ENCODE data around the gene EPB41L4B.

DNA sequence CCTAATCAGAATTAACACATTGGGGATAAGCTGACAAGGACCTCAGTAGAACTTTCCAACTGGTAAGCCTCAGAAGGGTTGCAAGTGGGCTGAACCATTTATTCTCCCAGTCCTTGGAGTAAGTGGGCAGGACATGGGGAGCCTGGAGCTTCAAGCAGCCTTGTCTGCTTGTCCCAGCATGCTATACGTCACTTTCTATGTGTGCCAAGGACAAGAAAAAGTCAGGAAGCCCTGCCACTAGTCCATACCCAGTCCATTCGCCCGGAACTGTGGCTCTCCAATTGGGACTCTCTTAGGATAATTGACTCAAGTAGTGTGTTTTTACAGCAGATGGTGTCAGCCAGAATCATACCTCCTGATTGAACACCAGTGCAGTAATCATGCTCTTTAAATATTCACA is 91.2 kb downstream of the EPB41L4B start:
- TF ChIP-seq POLR2A (IDR thresholded peaks at IDR 0.05) (no peak), POLR2AphosphoS5 (IDR thresholded peaks at IDR 0.05) (no peak)
- TF ChIP-seq, protein P1, sequence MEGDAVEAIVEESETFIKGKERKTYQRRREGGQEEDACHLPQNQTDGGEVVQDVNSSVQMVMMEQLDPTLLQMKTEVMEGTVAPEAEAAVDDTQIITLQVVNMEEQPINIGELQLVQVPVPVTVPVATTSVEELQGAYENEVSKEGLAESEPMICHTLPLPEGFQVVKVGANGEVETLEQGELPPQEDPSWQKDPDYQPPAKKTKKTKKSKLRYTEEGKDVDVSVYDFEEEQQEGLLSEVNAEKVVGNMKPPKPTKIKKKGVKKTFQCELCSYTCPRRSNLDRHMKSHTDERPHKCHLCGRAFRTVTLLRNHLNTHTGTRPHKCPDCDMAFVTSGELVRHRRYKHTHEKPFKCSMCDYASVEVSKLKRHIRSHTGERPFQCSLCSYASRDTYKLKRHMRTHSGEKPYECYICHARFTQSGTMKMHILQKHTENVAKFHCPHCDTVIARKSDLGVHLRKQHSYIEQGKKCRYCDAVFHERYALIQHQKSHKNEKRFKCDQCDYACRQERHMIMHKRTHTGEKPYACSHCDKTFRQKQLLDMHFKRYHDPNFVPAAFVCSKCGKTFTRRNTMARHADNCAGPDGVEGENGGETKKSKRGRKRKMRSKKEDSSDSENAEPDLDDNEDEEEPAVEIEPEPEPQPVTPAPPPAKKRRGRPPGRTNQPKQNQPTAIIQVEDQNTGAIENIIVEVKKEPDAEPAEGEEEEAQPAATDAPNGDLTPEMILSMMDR (IDR thresholded peaks at IDR 0.05), result no peak
